ENCODE data around the gene PIEZO2.
"Not testable (repeated sequence)": the region's sequence is repeated elsewhere in the genome, so short reads cannot be mapped to it uniquely, and the experiment has no call there.

PIEZO2 gene

DNA sequence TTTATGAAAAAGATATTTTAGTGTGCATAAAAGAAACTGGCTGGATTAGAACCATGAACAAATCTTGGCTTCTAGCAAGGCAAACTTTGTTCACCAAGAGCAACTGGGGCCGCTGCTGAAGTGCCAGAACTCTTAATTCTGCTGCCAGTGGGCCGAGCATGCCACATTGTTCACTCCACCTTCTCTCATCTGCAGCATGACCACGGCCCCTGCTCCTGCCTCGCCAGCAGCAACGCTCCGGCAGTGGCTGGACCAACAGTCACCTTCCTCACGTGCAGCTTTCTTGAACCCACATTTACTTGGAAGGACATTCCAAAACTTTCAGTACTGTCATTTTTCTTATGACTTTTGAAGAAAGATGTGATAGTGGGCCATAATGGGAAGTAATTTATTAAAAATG is 213.8 kb downstream of the PIEZO2 start:
- no peak for ATAC-seq
- no peak for TF ChIP-seq CSDC2 (CRISPR knock-in tag; IDR thresholded peaks at IDR 0.05)
- TF ChIP-seq, protein P1, sequence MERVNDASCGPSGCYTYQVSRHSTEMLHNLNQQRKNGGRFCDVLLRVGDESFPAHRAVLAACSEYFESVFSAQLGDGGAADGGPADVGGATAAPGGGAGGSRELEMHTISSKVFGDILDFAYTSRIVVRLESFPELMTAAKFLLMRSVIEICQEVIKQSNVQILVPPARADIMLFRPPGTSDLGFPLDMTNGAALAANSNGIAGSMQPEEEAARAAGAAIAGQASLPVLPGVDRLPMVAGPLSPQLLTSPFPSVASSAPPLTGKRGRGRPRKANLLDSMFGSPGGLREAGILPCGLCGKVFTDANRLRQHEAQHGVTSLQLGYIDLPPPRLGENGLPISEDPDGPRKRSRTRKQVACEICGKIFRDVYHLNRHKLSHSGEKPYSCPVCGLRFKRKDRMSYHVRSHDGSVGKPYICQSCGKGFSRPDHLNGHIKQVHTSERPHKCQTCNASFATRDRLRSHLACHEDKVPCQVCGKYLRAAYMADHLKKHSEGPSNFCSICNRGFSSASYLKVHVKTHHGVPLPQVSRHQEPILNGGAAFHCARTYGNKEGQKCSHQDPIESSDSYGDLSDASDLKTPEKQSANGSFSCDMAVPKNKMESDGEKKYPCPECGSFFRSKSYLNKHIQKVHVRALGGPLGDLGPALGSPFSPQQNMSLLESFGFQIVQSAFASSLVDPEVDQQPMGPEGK (CRISPR knock-in tag; IDR thresholded peaks at IDR 0.05; ENCODE audit: borderline replicate concordance): no peak
- TF ChIP-seq ZFP30 (CRISPR knock-in tag; IDR thresholded peaks at IDR 0.05): no peak
- TF ChIP-seq ZNF8 (CRISPR knock-in tag; IDR thresholded peaks at IDR 0.05): no peak
- TF ChIP-seq GLIS3 (CRISPR knock-in tag; IDR thresholded peaks at IDR 0.05): no peak
- TF ChIP-seq, protein P2, sequence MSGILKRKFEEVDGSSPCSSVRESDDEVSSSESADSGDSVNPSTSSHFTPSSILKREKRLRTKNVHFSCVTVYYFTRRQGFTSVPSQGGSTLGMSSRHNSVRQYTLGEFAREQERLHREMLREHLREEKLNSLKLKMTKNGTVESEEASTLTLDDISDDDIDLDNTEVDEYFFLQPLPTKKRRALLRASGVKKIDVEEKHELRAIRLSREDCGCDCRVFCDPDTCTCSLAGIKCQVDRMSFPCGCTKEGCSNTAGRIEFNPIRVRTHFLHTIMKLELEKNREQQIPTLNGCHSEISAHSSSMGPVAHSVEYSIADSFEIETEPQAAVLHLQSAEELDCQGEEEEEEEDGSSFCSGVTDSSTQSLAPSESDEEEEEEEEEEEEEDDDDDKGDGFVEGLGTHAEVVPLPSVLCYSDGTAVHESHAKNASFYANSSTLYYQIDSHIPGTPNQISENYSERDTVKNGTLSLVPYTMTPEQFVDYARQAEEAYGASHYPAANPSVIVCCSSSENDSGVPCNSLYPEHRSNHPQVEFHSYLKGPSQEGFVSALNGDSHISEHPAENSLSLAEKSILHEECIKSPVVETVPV (CRISPR knock-in tag; IDR thresholded peaks at IDR 0.05): no peak
- TF ChIP-seq, protein P3, sequence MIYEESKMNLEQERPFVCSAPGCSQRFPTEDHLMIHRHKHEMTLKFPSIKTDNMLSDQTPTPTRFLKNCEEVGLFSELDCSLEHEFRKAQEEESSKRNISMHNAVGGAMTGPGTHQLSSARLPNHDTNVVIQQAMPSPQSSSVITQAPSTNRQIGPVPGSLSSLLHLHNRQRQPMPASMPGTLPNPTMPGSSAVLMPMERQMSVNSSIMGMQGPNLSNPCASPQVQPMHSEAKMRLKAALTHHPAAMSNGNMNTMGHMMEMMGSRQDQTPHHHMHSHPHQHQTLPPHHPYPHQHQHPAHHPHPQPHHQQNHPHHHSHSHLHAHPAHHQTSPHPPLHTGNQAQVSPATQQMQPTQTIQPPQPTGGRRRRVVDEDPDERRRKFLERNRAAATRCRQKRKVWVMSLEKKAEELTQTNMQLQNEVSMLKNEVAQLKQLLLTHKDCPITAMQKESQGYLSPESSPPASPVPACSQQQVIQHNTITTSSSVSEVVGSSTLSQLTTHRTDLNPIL (CRISPR knock-in tag; IDR thresholded peaks at IDR 0.05; ENCODE audit: low read depth): no peak
- no peak for TF ChIP-seq ZC3H10 (CRISPR knock-in tag; IDR thresholded peaks at IDR 0.05)
- TF ChIP-seq ISL1 (CRISPR knock-in tag; IDR thresholded peaks at IDR 0.05): no peak
- no peak for TF ChIP-seq ZNF70 (CRISPR knock-in tag; IDR thresholded peaks at IDR 0.05)
- no peak for TF ChIP-seq ZFP3 (CRISPR knock-in tag; IDR thresholded peaks at IDR 0.05)
- no peak for TF ChIP-seq BACH2 (CRISPR knock-in tag; IDR thresholded peaks at IDR 0.05; ENCODE audit: borderline replicate concordance)
- TF ChIP-seq TOX (CRISPR knock-in tag; IDR thresholded peaks at IDR 0.05; ENCODE audit: borderline replicate concordance): no peak
- TF ChIP-seq, protein P4, sequence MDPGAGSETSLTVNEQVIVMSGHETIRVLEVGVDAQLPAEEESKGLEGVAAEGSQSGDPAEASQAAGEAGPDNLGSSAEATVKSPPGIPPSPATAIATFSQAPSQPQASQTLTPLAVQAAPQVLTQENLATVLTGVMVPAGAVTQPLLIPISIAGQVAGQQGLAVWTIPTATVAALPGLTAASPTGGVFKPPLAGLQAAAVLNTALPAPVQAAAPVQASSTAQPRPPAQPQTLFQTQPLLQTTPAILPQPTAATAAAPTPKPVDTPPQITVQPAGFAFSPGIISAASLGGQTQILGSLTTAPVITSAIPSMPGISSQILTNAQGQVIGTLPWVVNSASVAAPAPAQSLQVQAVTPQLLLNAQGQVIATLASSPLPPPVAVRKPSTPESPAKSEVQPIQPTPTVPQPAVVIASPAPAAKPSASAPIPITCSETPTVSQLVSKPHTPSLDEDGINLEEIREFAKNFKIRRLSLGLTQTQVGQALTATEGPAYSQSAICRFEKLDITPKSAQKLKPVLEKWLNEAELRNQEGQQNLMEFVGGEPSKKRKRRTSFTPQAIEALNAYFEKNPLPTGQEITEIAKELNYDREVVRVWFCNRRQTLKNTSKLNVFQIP (CRISPR knock-in tag; IDR thresholded peaks at IDR 0.05; ENCODE audit: borderline replicate concordance, low read depth): no peak
- no peak for TF ChIP-seq TCF4 (CRISPR knock-in tag; IDR thresholded peaks at IDR 0.05; ENCODE audit: borderline replicate concordance)

DNA sequence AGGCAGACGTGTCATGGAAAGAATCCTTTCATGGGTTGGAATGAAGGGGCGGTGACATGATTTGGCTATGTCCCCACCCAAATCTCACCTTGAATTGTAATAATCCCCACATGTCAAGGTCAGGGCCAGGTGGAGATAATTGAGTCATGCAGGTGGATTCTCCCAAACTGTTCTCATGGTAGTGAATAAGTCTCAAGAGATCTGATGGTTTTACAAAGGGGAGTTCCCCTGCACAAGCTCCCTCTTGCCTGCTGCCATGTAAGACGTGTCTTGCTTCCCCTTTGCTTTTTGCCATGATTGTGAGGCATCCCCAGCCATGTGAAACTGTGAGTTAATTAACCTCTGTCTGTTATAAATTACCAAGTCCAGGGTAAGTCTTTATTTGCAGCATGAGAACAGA is 215.7 kb downstream of the PIEZO2 start:
- not testable (repeated sequence) for ATAC-seq

DNA sequence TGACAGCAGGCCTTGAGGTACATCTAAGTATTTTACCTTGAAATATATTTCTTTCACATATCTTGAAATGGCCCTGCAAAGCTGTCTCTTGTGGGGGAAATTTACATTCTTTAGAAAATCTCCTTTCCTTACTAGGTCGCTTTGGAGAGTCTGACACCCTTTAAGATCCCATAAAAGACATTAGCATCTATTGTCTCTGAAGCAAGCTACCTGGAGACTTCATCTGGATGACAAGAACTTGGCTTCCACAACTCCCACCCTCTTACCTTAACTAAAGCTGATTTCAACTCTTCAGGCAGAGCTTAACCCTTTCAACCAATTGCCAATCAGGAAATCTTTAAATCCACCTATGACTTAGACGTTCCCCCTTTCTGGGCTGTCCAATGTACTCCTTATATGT is 219.3 kb downstream of the PIEZO2 start:
- ATAC-seq: no peak
- TF ChIP-seq, protein P1 (CRISPR knock-in tag; IDR thresholded peaks at IDR 0.05; ENCODE audit: borderline replicate concordance): no peak
- TF ChIP-seq ZNF565 (CRISPR knock-in tag; conservative IDR thresholded peaks at IDR 0.05; ENCODE audit: low read depth): no peak
- no peak for TF ChIP-seq BACH2 (CRISPR knock-in tag; IDR thresholded peaks at IDR 0.05; ENCODE audit: borderline replicate concordance)

DNA sequence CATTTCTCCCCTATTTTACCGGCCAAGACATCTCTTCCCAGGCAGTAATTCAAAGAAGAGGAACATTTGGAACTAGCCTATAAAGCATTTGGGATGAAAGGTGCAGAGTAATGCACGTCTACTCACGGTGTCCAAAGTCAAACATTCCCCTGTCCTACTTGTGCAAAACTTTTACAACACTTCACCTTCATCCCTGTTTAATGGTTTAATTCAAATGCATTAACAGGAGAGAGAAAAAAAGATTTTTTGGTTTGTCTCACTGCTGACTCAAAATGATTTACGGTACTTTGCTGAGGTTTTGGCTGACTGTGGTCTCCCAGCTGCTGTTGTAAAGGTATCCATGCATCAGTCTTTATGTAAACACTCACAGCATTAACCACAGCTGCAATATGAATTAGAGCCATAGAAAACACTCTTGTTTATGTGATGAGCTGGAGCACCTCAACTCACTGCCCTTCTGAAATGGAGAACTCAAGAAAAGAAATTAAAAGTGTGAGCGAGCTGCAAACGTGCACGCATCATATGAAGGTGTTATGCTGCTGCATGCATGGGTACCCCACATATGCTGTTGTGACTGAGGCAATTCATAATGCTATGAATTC is 220.5 kb downstream of the PIEZO2 start:
- TF ChIP-seq, protein P5, sequence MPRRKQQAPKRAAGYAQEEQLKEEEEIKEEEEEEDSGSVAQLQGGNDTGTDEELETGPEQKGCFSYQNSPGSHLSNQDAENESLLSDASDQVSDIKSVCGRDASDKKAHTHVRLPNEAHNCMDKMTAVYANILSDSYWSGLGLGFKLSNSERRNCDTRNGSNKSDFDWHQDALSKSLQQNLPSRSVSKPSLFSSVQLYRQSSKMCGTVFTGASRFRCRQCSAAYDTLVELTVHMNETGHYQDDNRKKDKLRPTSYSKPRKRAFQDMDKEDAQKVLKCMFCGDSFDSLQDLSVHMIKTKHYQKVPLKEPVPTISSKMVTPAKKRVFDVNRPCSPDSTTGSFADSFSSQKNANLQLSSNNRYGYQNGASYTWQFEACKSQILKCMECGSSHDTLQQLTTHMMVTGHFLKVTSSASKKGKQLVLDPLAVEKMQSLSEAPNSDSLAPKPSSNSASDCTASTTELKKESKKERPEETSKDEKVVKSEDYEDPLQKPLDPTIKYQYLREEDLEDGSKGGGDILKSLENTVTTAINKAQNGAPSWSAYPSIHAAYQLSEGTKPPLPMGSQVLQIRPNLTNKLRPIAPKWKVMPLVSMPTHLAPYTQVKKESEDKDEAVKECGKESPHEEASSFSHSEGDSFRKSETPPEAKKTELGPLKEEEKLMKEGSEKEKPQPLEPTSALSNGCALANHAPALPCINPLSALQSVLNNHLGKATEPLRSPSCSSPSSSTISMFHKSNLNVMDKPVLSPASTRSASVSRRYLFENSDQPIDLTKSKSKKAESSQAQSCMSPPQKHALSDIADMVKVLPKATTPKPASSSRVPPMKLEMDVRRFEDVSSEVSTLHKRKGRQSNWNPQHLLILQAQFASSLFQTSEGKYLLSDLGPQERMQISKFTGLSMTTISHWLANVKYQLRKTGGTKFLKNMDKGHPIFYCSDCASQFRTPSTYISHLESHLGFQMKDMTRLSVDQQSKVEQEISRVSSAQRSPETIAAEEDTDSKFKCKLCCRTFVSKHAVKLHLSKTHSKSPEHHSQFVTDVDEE (CRISPR knock-in tag; IDR thresholded peaks at IDR 0.05): no peak
- TF ChIP-seq ARNTL (CRISPR knock-in tag; IDR thresholded peaks at IDR 0.05; ENCODE audit: borderline replicate concordance, low read depth) (no peak), OSR1 (CRISPR knock-in tag; IDR thresholded peaks at IDR 0.05) (no peak), ESRRG (CRISPR knock-in tag; IDR thresholded peaks at IDR 0.05) (no peak), ZFP3 (CRISPR knock-in tag; IDR thresholded peaks at IDR 0.05) (no peak), ZNF8 (CRISPR knock-in tag; IDR thresholded peaks at IDR 0.05) (no peak), TOX (CRISPR knock-in tag; IDR thresholded peaks at IDR 0.05; ENCODE audit: borderline replicate concordance) (no peak), ZFP30 (CRISPR knock-in tag; IDR thresholded peaks at IDR 0.05) (no peak), TCF4 (CRISPR knock-in tag; IDR thresholded peaks at IDR 0.05; ENCODE audit: borderline replicate concordance) (no peak), ZNF565 (CRISPR knock-in tag; conservative IDR thresholded peaks at IDR 0.05; ENCODE audit: low read depth) (no peak)
- TF ChIP-seq, protein P3 (CRISPR knock-in tag; IDR thresholded peaks at IDR 0.05; ENCODE audit: low read depth): no peak
- no peak for ATAC-seq

Data from SK-N-SH treated with all-trans-retinoic acid at 6 μM for 48 hours (cell line).